HG02588 (cell line): ENCODE measurements around the gene LRRC36.

ENCODE experiments used
- ATAC-seq: cut with Tn5 transposase; IDR thresholded peaks from one replicate; pipeline ENCODE4 v1.9.1; 2021; ENCODE audit warnings: mild to moderate bottlenecking, moderate library complexity; ENCODE audit not compliant: unreplicated experiment

The LRRC36 gene

DNA sequence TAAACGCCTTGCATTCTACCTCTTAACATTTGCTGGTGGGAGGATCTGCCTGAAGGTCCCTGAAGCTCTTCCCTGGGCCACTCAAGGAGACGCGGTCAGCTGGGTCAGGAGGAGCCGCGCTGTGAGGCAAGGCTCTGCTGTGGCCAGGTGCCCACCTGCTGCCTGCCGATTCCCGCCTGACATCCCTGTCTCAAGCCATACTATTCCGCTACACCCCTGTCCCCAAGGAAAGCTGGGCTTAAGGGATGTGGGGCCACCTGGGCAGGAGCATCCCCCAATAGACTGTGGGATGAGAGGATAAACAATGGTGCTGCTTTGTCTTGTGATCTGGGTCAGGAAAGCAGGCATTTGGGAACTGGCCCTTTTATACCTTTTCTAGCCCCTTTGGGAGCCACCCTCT is 61.6 kb downstream of the LRRC36 start:
- ATAC-seq, result no peak

DNA sequence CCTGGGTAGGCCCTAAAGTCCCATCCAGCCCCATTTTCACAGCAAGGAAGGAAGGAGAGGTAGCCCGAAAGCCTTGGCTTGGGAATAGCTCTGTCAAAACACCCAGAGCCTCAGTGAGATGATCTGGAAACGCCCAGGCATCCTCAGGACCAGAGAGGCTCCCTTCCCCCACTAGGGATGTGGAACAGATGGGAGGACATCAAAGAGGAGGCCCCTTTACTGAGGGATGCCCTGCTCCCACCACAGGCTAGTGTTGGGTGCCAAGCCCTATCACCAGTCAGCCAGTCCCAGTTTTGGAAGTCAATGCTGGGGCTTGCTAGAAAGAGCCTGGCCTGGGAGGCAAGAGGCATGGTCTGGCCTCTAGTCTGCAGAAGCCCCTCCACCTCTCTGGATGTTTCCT is 62.0 kb downstream of the LRRC36 start:
- ATAC-seq, result no peak

DNA sequence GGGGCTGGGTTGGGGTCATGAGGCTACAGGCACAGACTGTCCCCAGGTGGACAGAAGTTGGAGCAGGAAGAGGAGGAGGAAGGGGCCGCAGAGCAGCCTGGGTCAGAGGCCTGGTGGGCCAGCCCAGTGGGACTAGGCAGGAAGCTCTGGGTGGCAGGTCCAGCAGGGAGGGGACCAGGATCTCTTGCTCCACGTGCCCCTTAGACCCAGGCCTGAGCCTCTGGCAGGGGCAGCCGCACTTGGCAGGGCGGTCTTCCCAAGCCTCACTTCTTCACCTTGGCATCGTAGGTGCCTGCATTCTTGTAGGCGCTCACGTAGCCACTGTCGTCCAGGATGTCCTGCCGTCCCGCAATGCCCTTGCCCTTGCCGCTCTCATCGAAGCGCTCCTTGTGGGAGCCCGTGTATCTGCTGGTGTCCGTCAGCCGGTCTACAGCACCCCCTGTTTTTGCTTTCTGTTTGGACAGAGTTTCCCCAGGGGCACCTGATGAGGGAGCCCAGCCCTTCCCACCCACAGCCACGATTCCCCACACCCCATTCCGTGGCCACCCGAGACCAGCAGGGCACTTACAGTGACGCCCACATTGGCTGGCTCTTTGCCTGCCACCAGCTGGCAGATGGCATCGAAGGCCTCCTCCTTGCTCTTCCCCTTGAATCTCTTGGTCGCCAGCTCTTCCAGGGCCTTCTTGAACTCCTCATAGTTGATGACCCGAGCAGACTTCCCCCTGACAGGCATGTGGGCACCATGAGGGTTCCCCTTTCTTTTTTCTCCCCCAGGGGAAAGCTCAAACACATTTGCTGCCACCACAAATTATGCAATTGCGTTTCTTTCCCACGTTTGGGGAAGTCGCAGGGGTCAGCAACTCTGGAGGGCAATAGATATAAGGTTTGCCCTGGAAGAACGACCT is 63.5 kb downstream of the LRRC36 start:
- no peak for ATAC-seq

DNA sequence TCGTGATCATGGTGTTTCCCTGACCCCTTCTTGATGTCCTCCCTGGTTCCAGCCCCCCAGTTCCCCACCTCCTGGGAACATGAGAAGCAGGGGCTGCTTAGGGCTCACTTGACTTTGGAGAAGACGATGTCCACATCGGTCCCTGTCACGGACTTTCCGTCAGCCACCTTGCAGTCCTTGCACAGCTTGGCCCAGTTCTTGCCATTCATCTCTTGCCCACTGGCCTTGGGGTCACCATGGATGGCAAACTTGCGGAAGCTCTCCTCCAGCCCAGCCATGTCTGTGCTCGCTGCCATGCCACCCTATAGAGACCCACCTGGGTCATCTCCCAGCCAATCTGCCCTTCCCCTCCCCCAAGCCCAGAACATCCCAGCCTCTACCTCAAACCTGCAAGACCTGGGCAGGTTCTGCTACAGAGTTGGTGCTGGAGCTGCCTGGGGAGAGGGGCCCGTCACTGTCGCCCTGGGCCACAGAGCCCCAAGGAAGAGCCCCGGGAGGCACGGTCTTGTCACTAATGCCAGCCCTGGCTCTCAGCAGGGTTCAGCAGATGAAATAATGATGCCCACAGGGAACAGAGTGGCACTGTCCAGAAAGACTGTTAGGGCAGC is 64.3 kb downstream of the LRRC36 start:
- ATAC-seq, result no peak

DNA sequence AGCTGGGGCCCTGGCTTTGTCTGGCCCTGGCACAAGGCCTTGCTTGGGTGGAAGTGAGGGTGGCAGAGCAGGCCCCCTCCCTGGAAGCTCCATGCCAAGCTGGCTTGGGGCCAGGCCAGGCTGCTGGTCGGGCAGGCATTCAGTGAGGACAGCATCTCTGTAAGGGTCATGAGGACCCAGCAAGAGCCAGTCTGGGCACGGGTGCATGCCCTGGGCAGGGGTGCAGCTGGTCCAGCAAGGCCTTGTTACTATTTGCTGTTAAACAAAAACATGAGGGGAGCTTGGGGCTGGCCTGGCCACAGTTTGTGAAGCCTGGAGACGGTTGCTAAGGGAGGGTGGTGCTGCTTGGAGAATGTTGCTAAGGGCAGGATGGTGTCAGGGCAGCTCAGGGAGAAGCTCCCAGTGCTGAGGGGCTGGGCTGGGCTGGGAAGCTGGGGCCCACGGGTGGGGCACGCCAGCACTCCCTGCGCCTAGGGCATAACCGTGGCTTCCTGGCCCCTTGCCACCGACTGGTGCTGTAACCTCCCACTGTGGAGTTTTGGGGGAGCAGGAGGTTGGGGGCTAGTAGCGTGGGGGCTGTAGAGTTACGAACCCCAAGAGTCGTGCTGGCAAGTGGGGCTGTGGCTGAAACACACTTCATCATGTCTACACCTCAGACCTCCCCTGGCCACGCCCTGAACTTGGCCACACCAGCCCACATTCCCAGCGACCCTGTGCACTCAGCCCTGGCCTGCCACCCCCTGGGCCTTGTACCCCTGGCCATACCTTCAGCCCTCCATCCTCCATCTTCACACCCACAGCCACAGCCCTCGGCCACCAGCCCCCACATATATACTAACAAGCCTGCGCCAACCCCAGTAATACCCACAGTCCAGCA is 65.0 kb downstream of the LRRC36 start:
- no peak for ATAC-seq

DNA sequence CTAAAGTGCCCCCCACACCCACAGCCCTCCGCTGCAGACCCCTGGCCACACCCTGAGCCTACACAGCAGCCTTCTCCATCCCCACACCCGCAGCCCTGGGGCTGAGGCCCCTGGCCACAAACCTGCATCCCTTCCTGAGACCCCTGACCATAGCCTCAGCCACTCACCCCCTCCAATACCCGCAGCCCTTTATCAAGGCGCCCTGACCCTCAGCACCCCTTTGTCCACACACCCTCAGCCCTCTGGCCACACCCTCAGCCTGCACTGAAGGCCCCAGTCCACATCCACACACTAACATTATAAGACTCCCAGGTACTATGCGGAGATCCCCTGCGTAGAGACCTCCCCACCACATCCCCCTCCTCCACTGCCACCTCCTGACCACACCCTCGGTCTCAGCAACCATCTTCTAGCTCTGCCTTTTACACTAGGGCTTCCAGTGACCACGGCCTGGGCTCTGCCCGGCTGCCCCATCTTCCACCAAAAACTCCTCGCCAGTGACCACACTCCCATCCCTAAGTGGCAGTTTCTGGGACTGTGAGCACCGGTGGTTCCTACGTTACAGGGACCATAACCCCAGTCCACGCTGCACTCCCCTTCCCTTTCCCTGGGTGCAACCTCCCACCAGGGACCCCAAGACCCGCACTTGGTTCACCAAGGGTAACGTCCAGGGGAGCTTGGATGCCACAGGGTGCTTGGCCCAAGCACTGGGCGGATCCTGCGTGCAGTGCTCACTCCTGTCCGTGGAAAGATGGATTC is 65.9 kb downstream of the LRRC36 start:
- ATAC-seq, result no peak

DNA sequence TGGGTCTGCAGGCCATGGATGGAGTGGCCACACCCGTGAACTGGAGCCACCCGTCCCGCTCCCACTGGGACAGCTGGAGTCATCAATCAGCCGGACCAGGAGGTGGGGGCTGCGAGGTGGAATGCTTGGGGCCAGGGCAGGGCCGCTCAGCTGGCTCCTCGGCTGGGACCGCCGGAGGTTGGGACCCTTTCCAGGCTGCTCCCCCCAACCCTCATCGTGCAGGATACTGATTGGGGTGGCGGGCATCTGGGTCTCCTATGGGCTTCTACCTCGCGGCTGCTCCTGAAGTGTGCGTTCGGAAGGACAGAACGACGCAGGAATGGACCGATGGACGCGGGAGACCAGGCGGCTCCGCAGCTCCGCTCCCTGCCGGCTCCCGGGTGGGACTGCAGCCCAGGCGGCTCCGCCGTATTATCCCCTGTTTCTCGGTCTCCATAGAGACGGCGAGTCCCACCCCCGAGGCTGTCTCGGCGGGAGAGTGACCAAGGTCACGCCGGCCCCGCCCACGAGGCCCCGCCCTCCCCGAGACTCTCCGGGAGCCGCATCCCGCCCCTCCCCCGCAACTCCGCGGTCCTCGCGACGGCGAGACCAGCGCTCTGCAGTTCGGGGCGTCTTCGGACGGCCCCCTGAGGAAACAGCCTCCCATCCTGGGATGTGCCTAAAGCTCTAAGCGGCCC is 66.6 kb downstream of the LRRC36 start, which contains the start of gene TPPP3:
TSS of gene TPPP3 (minus strand) at position 388 of the 677 bp plus-strand sequence. CDS start 2,387 bp downstream, outside the sequence.
- no peak for ATAC-seq

DNA sequence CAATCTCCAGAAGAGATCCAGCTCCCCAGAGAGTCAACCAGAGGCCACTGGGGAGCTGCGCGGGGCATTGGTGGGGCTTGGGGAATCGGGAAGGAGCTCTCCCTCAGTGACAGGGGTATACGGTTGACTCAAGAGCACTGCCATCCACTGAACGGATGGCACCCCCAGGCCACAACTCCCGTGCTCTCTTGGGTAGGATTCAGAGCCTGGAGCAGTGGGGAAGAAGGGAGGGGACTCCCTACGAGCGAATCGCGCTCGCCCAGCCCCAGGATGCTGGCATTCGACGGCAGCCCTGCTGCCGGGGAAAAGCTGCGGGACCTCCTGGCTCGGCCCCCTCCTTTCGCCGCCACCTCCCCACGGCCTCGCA is 67.2 kb downstream of the LRRC36 start:
- ATAC-seq, result no peak

DNA sequence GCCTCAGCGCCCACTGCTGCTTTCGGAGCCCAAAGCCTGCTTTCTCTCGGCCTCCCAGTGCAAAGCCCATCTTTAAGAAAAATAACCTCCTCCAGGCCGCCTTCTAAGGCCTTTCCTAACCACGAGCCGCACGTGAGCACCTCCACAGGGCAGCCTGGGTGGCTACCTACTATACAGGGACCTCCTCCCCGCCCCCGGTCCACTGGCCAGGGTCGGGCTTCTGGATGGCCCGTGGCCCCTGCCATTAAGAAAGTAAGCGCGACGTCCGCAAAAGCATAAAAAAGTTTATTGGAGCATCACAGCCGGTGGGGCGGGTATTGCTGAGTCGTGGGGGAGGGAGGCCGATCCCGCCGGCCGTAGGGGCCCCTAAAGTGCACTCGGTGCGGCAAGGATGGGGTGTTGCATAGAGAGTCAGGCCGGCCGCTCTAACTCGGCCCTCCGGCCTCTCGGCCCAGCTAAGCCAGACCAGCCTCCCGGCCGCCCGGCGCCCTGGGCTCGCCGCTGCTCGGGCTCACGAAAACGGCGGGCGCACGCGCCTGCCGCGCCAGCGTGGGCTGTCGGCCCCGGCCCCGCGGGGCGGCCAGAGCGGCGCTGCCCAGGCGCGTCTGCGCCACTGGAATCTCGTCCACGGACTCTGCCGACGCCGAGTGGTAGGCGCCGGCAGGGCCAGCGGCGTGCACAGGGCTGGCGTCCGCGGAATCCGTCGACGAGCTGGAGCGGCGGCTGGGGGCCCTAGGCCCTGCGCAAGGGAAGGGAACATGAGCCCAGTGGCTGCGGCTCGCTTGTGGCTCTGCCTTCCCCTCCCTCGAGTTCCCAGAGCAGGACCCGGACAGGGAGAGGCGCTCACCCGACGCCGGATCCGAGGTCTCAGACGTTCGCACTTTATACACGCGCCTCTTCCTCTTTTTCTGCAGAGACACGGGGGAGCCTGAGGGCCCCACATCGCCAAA is 67.8 kb downstream of the LRRC36 start:
- ATAC-seq, result no peak

DNA sequence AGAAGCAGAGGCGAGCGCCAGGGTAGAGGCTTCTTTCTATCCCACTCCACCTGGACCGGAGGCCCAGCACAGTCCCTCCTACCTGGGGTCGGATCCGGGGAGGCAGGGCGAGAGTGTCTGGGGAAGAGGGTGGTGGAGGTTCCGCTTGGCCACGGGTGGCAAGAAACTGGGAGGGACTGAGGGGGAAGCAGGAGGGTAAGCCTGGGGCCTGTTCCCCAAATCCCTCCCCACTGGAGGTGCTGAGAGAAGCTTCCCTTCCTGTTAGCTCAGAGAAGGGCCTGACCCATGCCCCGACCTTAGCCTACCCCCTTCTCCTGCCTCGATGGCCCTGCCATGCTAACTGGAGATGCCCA is 68.5 kb downstream of the LRRC36 start:
- ATAC-seq, result no peak

DNA sequence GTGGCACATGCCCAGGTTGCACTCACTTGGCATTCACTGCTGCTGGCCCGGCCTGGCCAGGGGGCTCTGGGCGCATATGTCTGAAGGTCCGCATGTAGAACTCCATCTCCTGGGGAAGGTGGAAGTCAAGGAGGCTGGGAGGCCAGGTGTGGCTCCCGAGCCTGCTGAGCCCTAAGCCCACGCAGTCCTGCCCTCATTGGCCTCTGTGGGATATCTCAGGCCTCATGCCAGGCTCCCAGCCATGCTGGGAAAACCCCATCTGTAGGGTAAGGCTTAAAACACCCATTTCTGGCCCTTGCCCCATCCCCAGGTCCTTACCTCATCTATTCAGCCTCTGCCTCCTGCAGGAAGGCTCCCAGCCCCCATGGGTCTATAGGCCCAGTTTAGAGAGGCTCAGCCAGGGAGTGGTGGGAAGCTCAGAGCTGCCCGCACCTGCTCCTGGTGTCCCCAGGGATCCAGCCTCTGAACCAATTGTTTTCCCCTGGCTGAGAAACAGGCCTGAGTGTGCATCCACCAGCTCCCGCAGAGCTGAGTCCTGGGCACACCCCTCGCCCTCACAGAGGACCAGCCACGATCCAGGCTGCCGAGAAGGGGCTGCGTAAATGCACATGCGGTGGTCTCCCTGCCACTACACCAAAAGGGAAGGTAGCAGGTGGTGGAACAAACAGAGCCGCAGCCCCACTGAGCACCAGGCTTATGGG is 69.0 kb downstream of the LRRC36 start:
- no peak for ATAC-seq

DNA sequence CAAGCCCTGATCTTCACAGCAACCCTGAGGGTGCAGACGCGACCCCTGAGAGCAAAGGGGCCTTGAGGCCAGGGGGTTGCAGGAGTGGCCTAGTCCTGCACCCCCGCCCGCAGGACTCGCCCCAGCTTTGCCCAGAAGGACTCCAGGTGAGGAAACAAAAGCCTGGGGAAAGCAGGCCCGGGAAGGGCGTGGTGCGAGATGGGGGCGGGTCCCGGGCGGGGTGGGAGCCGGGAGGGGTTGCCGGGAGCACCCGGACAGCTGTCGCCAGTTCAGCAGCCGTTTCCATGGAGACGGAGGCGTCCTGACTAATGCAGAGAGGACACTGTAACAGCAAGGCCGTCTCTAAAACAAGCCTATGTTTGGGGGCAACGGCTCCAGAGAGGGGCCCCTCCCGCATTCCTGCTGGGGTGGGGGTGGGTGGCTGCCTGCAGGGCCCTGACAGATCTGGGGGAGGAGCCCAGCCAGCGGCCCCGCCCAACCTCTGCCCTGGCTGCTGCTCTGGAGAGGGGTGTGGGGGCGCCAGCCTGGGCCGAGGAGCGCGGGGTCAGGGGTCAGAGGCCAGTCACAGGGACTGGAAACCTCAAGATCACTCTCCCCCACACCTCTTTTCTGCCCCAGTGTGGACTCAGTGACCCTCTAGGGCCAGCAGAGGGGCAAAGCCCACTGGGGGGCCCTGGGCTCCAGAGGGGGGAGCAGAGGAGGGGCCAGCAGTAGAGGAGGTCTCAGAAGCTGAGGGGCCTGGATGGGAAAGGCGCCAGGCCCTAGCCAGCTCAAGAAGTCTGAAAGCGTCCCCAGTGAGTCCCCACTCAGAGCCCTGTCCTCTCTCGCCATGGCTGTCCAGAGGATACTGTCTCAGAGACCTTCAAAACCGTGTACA is 69.8 kb downstream of the LRRC36 start:
- ATAC-seq, result no peak

DNA sequence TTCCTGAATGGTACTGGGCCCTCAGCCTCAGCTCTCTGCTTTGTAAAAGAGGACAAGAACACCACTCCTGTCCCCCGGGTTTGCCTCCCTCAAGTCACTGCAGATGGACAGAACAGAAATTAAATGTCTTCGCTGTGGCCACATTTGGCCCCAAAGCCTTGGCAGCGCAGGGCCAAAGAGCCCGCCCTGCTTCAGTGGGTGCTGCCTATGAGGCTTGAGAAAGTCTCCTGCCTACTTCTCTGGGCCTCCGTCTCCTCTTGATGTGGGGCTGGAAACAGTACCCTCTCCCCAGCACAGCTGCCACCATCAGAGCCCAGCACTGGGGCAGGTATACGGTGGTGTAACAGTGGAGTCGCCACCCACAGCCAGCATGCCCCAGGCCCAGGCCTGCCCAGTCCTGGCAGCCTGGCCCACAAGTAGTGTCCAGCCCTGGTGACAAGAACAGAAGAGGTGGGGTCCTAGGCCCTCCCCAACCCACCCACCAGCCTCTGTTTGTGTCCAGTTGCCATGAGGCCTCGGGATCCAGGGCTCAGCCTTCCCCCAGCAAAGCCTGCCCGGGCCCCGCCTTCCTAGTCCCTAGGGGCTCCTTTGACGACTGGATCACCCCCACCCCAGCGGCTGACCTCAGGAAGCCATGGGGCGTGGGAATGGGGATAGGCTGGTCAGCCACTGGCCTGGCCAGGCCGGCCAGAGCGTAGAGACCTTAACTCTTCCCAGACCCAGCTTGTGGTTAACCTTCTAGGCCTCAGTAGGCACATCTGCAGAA is 70.6 kb downstream of the LRRC36 start:
- ATAC-seq, result no peak

DNA sequence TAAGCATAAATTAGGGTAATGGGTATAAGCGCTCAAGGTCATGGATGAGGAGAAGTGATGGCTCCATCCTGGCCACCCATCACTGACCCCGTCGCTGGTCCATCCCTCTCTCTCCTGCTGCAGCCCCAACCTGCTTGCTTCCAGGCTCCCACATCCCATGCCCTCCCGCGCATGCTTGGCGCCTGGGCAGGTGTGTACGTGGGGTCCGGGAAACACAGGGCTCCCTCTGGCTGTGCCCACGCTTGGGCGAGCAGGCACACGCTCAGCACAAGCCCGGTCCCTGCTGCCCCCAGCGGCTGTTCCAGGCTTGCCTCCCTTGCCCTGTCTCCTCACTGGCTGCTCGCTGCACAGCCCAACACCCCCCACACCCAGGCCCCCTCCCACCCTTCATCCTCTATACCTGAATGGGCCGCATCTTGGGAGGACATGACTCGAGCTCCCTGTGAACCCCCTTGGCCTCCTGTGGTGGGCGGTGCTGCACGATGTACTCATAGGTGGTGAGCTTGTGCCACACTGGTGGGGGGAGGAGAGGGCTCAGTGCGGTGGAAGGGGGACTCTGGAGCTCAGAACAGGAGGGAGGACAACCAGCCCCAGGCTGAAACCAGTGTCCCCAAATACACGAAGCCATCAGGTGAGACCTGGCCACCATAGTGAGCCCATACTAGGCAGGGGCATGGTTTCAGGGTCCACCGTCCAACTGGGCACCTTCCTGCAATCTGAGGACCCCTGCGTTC is 71.4 kb downstream of the LRRC36 start:
- no peak for ATAC-seq

DNA sequence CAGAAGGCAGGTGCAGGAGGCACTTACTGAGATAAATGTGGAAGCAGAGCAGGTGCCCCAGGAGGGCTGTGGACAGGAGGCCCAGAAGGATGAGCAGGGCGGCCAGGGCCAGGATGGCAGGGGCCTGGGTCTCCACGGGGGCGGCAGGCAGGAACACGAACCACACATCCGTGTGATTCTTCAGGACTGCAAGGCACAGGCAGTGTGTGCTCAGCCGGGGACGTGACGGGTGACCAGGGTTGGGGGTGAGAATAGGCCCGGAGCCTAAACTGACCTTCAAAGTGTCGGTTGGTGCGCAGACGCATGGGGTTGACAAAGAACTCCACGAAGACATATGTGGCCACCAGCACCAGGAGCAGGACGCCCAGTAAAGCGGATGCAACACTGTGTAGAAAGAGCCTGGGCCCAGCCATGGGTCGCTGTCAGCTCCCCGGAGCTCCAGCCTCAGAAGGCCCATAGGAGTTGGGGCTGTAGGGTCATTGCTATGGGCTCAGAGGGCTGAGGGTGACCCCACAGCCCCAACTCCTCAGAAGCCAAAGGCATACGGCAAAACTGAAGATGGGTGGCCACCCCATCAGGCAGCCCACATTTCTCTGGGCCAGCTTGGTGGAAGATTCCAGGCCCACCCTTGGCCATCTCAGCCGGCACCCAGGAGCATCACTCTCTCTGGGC is 72.1 kb downstream of the LRRC36 start:
- ATAC-seq, result no peak
